HepG2 (cell line): Measurements from ENCODE around the gene PRR15L. TPM values are rescaled to one million over a fixed set of nuclear protein-coding genes. Genes with fewer than 3 reads are reported as not detected.

Experiments
- ATAC-seq: fragments of 200-7000 bp; cut with Tn5 transposase; 3 replicates; pipeline ENCODE4 v1.9.1; 2020; ENCODE audit warnings: mild to moderate bottlenecking, moderate library complexity
- BruUV-seq: library from RNA; stranded (reverse); fragments of 400-500 nt; replicated peaks from 2 replicates; lab custom pipeline; 2021; lab: Mats Ljungman, UMichigan
- CTCF ChIA-PET: fragments of 300-600 bp; formaldehyde crosslinking; extraction: SDS; loops from one replicate; lab custom pipeline; 2021; ENCODE audit warnings: low total read pairs, inconsistent platforms, low intra/inter-chr PET ratio; lab: Yijun Ruan, JAX
- POLR2A ChIA-PET: fragments of 350-600 bp; sonication (Branson Sonifier 250); formaldehyde crosslinking; loops from one replicate; lab custom pipeline; 2020; ENCODE audit warnings: antibody characterized with exemption, inconsistent platforms; lab: Yijun Ruan, JAX
- DNase-seq: peaks from one replicate; pipeline ENCODE4 v3.0.0-alpha.2; 2015; ENCODE audit warnings: low spot score
- FAIRE-seq: peaks from 3 replicates; lab custom pipeline; 2011; peaks lifted over from hg19 to GRCh38; lab: Jason Lieb, UNC
- H2AFZ ChIP-seq: one replicate; pipeline ENCODE4 v1.6.1; 2011; ENCODE audit warnings: low read length, inconsistent platforms
- H3K27ac ChIP-seq: fragments of 300-600 bp; 3 replicates; pipeline ENCODE4 v1.8.0; 2011; ENCODE audit warnings: mixed run types, mild to moderate bottlenecking, mixed read lengths, low read length, inconsistent platforms; ENCODE audit not compliant: insufficient read depth; ENCODE audit errors: extremely low read length
- H3K27me3 ChIP-seq, 2 experiments: fragments of 200-600 bp in 1 of 2; 2 replicates in 1 of 2; 3 replicates in 1 of 2; pipeline versions ENCODE4 v1.6.0 to v1.8.0; 2011; ENCODE audit warnings: low read length in 2 of 2, mild to moderate bottlenecking in 2 of 2, moderate library complexity in 2 of 2, inconsistent platforms in 1 of 2; ENCODE audit not compliant: insufficient read depth in 2 of 2, control insufficient read depth in 1 of 2
- H3K36me3 ChIP-seq, 2 experiments: fragments of 200-600 bp in 1 of 2; replicated peaks in 1 of 2; 2 replicates in 1 of 2; 3 replicates in 1 of 2; pipeline versions ENCODE4 v1.5.1 to v1.8.0; 2011; ENCODE audit warnings: low read length in 2 of 2, inconsistent platforms in 1 of 2; ENCODE audit not compliant: insufficient read depth in 2 of 2, control insufficient read depth in 1 of 2
- H3K4me1 ChIP-seq: 2 replicates; pipeline ENCODE4 v1.5.1; 2012; ENCODE audit warnings: low read length, inconsistent platforms; ENCODE audit not compliant: insufficient read depth
- H3K4me2 ChIP-seq: 2 replicates; pipeline ENCODE4 v1.6.0; 2011; ENCODE audit warnings: low read depth, low read length, inconsistent platforms
- H3K4me3 ChIP-seq, 3 experiments: fragments of 200-600 bp in 1 of 3; sonication (generic), shearing (Covaris generic) in 1 of 3; replicated peaks in 1 of 3; 2 replicates each; pipeline ENCODE4 v1.5.1; 2011 to 2016; ENCODE audit warnings: low read length in 3 of 3, inconsistent platforms in 2 of 3, low read depth in 2 of 3, mild to moderate bottlenecking in 2 of 3, control low read depth in 1 of 3, mixed read lengths in 1 of 3; ENCODE audit not compliant: insufficient read depth in 1 of 3
- H3K79me2 ChIP-seq: one replicate; pipeline ENCODE4 v1.6.1; 2011; ENCODE audit warnings: low read length, inconsistent platforms; ENCODE audit not compliant: insufficient read depth
- H3K9ac ChIP-seq: 2 replicates; pipeline ENCODE4 v1.6.0; 2011; ENCODE audit warnings: mild to moderate bottlenecking, low read depth, low read length, inconsistent platforms; ENCODE audit not compliant: insufficient read depth
- H3K9me3 ChIP-seq: 2 replicates; pipeline ENCODE4 v1.5.1; 2012; ENCODE audit warnings: mild to moderate bottlenecking, low read length
- H4K20me1 ChIP-seq: 2 replicates; pipeline ENCODE4 v1.6.0; 2011; ENCODE audit warnings: inconsistent platforms, mild to moderate bottlenecking, low read length, moderate library complexity; ENCODE audit not compliant: insufficient read depth
- HOXA3 ChIP-seq: sonication (generic); formaldehyde crosslinking; IDR thresholded peaks from 2 replicates; pipeline ENCODE4 v1.5.0; 2020; ENCODE audit warnings: missing genetic modification reagents
- NR3C1 ChIP-seq: sonication (generic); formaldehyde crosslinking; IDR thresholded peaks from 2 replicates; pipeline ENCODE4 v1.4.0; 2020; ENCODE audit warnings: missing genetic modification reagents
- ZNF121 ChIP-seq: sonication (generic); formaldehyde crosslinking; IDR thresholded peaks from 2 replicates; pipeline ENCODE4 v1.5.0; 2020; ENCODE audit warnings: mild to moderate bottlenecking, missing genetic modification reagents
- ZNF251 ChIP-seq: sonication (generic); formaldehyde crosslinking; IDR thresholded peaks from 2 replicates; pipeline ENCODE4 v1.9.0; 2021; ENCODE audit warnings: mild to moderate bottlenecking, missing genetic modification reagents
- ZNF501 ChIP-seq: sonication (generic); formaldehyde crosslinking; IDR thresholded peaks from 2 replicates; pipeline ENCODE4 v1.5.1; 2020; ENCODE audit warnings: mild to moderate bottlenecking, moderate library complexity, missing genetic modification reagents
- ZNF841 ChIP-seq: sonication (generic); formaldehyde crosslinking; IDR thresholded peaks from 2 replicates; pipeline ENCODE4 v1.8.1; 2023; ENCODE audit warnings: missing genetic modification reagents, borderline replicate concordance
- WGBS: methylation state at CpG from one replicate; pipeline ENCODE4 v1.1.6; 2017; ENCODE audit warnings: low lambda C conversion rate; 5-methylcytosine and 5-hydroxymethylcytosine counted together
- in situ Hi-C: cut with HindIII; loops from 2 replicates; pipeline ENCODE4 v1.10.0; 2017; ENCODE audit warnings: low pct_unique_long_range_greater_than_20kb; ENCODE audit not compliant: extremely low pct_ligation_motif_present
- intact Hi-C: fragments of 100-400 bp; cut with micrococcal nuclease; formaldehyde crosslinking; loops from one replicate; pipeline ENCODE4 v1.10.0; 2022; ENCODE audit not compliant: unreplicated experiment
- polyA plus RNA-seq, 8 experiments: library from polyadenylated mRNA; depleted of rRNA in 3 of 8; stranded (reverse) in 7 of 8; unstranded in 1 of 8; fragments of >200 nt; fragmentation: Illumina TruSeq in 4 of 8; extraction: Trizol in 4 of 8; gene quantifications; 2 replicates each; pipeline versions ENCODE4 v1.2.1 to v1.2.3, GENCODE V29; 2011 to 2016; ENCODE audit warnings: low read depth in 4 of 8, missing spikeins in 1 of 8, mixed read lengths in 1 of 8; ENCODE audit not compliant: insufficient read depth in 1 of 8
- total RNA-seq, 5 experiments: library from RNA; depleted of rRNA; stranded (reverse); fragments of >200 nt; fragmentation: Illumina TruSeq; extraction: Trizol; gene quantifications; 2 replicates each; pipeline ENCODE4 v1.2.3, GENCODE V29; 2016; ENCODE audit warnings: low read depth in 1 of 5

Gene PRR15L
- total and polyA plus RNA-seq, 2 of the 13 experiments (the other 11 are each of a cell fraction or from before 2014, with no cell fraction given) = 0.44 to 2.0 TPM

- TF ChIP-seq ZNF251 (CRISPR knock-in tag) (no peak), ZNF501 (CRISPR knock-in tag) (no peak), HOXA3 (CRISPR knock-in tag) (no peak)
Measured at GRCh38 chr17:47914306-47914948, 43.3 kb downstream of the PRR15L start (continued).

GRCh38 chr17:47913050-47913449, 44.6 kb downstream of the PRR15L start:
- no peak overlapping the region for H3K4me3 ChIP-seq
- no peaks in the 10 kb centered on the region for H3K79me2 ChIP-seq
- ATAC-seq (no peak), FAIRE-seq (no peak), DNase-seq (no peak)
- H3K4me1 ChIP-seq = peaks cover 15% of the 10 kb centered on the region
- H4K20me1 ChIP-seq = no peaks in the 10 kb centered on the region
- no peaks in the 10 kb centered on the region for H3K9me3 ChIP-seq
- no peak for TF ChIP-seq ZNF841 (CRISPR knock-in tag)
- TF ChIP-seq NR3C1 (CRISPR knock-in tag) = no peak
- peak; percentile 70 for TF ChIP-seq ZNF121
- ChIA-PET CTCF (no interaction called here), POLR2A (interaction anchor here (1.2 to 1.3 kb wide), 2 partner anchors 17 to 71 kb away, joined by 4 read pairs; partner anchors contain the start of gene SP2)
- H3K36me3 ChIP-seq = peaks cover 8 to 15% of the 10 kb centered on the region in 2 experiments; a peak in 3 of 5 replicates
- H3K9ac ChIP-seq = no peak overlapping the region
- 90% methylated on average over 2 of the region's 2 CpGs for WGBS
- no peaks in the 10 kb centered on the region for H3K27me3 ChIP-seq
- no peak overlapping the region for H2AFZ ChIP-seq
- no TSS peak for BruUV-seq
- no peak overlapping the region for H3K27ac ChIP-seq
- no peak overlapping the region for H3K4me2 ChIP-seq
- in situ Hi-C loops = no loop called here
- intact Hi-C loops = no loop called here
